Urothelium cell line (cell line): ENCODE results near the gene C8A.

Source experiments
- DNase-seq: peaks from one replicate; pipeline ENCODE4 v3.0.0; 2011; ENCODE audit warnings: low spot score, mixed read lengths
- FAIRE-seq: peaks from 2 replicates; lab custom pipeline; 2011; peaks lifted over from hg19 to GRCh38; lab: Jason Lieb, UNC

The C8A gene

DNA sequence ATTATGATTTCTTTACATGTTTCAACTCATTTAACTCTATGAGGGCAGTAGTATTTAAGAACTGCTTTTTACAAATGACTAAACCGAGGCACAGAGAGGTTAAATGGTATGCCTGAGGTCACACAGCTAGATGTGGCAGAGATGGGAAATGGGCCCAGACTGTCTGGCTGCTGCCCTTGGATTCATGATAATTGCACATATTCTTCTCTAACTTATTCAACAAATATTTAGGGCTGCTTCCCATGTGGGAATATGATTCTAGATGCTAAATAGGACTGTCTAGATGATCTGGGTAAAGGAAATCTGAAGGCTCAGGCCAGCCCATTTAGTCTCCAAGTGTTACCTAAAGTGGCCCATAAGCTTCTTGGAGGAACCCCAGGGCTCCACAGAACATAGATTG lies 26.2 kb downstream of the C8A start:
- DNase-seq (no peak), FAIRE-seq (no peak)

GRCh38 chr1:56881417-56881816 lies 26.8 kb downstream of the C8A start:
- FAIRE-seq (no peak), DNase-seq (no peak)

GRCh38 chr1:56890229-56890628 lies 35.6 kb downstream of the C8A start:
- DNase-seq (no peak), FAIRE-seq (no peak)

DNA sequence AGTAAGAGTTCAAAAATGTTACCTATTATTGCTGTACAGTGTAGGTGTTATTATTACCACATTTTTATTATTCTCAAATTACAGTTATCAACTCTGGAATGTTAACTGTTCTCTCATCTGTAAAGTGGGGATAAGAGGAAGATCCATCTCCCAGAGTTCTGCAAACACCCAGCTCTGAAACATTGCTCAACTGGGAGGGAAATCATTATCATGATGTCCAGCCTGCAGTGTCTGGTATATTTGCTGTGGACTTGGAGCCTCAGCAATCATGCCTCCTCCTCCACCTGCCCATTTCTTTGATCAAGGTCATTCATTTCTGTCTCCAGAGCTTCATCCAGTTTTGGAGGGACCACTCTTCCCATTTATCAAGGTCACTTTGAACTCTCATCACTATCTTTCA lies 39.4 kb downstream of the C8A start:
- no peak for FAIRE-seq
- DNase-seq, result no peak

- DNase-seq, result no peak
- no peak for FAIRE-seq
These were observed 42.8 kb downstream of the C8A start for GRCh38 chr1:56897150-56898004.

DNA sequence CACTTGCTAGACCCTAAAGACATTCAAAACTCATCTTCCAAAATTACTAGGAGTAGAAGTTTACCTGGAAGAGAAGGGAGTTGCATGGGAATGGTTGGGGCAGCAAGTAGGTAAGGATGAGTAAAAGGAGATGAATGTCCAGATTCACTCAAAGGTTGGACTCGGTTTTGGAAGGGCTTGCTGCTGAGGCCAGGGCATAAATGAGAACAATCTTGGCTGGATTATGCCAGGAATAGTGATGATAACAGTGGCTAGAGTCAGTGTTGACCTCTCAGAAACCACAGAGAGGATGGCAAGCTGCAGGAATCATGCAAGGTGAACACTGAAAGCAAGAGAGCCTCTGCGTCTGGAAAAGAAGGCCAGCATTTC lies 43.4 kb downstream of the C8A start:
- no peak for DNase-seq
- FAIRE-seq, result no peak

GRCh38 chr1:56898879-56899278 lies 44.3 kb downstream of the C8A start:
- DNase-seq, result no peak
- FAIRE-seq, result no peak

DNA sequence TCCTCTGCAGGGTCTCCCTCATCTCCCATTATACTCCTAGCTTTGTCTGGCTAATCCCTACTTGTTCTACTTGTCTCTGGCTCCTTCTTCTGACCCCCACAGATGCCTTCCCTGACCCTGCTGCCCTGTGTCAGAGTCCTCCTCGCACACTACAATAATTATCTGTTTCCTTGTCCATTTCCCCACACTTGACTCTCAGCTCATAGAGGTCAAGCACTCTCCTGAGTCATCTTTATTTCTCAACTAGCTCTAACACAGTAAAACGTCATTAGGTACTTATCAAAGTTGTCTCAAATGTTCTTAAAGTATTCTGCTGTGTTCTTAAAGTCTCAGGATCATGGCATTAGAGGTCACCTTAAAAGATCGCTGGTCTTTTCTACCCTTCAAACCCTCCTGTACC lies 47.1 kb downstream of the C8A start:
- no peak for FAIRE-seq

DNA sequence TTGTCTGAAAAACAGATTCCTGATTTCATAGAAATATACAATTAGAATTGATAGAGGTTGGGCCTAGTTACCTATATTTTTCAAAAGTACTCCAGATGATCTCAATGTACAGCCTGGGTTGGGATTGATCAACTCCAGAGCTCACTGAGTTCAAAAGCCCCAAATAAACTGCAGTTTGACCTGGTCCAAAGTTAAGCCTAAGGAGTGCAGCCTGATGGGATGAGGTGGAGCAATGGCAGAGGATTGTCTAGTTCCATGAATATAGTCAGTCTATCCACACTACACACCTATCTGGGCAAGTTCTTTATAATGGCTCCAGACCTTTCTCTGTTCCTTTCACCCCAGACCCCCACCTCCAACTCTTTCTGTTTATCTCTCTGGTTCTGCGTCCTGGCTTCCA lies 49.2 kb downstream of the C8A start:
- no peak for DNase-seq
- FAIRE-seq, result no peak

More for the DNA sequence above, 47.1 kb downstream of the C8A start:
- no peak for DNase-seq

- DNase-seq (no peak), FAIRE-seq (no peak)
These were observed 50.2 kb downstream of the C8A start for GRCh38 chr1:56904663-56905397.

GRCh38 chr1:56905667-56906066 lies 51.1 kb downstream of the C8A start:
- FAIRE-seq (no peak), DNase-seq (no peak)

DNA sequence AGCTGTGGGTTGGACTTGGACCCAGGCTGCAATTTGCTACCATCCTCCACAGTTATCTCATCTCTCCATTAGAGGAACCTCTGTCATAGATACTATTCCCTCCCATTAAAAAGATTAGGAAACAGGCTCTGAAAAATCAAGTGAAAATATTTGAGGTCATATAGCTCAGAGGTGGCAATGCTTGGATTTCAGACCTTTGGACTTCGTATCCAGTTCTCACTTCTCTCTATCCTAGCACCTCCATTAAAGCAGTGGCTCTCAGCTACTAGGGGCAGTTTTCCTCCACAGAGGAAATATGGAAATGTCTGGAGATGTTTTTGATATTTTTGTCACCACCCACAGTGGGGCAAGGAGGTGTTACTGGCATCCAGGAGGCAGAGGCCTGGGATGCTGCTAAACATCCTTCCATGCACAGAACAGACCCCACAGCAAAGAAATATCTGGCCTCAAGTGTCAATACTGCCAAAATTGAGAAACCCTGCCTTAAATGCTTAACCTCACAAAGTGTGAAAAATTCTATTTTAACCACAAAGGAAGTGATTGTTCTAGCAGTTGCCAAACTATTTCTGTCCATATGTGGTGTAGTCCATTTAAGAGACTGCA lies 54.1 kb downstream of the C8A start:
- DNase-seq (no peak), FAIRE-seq (no peak)

DNA sequence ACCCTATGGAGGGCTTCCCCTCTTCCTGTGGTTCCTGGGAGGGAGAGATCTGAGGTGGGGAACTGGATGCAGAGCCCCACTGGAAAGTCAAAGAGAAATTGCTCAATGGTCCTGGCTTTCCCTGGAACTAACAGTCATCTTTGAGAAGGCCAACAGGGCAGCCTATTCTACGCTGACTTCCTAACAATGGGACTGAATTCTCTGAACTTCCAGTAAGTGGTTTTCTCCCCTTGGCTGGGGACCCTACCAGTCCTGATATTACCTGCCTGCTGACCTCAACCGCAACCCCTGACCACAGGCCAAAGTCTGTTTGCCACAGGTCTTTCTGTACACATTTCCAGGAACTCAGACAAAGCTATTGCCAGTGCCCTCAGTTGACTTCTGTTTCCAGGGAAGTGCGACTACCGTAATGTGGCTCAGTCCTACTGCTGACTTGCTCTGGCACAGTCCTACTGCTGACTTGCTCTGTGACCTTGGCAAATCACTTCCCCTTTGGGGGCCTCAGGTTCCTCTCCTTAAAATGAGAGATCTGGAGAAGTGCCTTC lies 55.9 kb downstream of the C8A start:
- FAIRE-seq (no peak), DNase-seq (no peak)

- FAIRE-seq (no peak), DNase-seq (peak; percentile 16)
These were observed 56.7 kb downstream of the C8A start for GRCh38 chr1:56911098-56911938.

DNA sequence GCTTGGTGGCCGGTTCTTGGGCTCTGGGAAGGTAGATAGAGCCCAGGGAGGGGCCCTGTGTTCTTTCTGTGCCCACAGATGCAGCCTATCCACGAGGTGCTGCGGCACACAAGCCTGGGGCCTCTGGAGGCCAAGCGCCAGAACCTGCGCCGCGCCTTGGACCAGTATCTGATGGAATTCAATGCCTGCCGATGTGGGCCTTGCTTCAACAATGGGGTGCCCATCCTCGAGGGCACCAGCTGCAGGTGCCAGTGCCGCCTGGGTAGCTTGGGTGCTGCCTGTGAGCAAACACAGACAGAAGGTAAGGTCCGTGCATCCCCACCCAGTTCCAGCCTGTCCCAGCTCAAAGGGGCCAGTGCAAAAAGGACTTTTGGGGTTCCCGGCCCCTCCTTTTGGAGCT lies 57.7 kb downstream of the C8A start:
- FAIRE-seq, result no peak
- DNase-seq, result no peak

- no peak for FAIRE-seq
- no peak for DNase-seq
These were observed 61.4 kb downstream of the C8A start for GRCh38 chr1:56915960-56916359.

- DNase-seq (no peak), FAIRE-seq (no peak)
These were observed 62.0 kb downstream of the C8A start for GRCh38 chr1:56916630-56917029.

- DNase-seq (no peak), FAIRE-seq (no peak)
These were observed 62.8 kb downstream of the C8A start for GRCh38 chr1:56917356-56917755.

DNA sequence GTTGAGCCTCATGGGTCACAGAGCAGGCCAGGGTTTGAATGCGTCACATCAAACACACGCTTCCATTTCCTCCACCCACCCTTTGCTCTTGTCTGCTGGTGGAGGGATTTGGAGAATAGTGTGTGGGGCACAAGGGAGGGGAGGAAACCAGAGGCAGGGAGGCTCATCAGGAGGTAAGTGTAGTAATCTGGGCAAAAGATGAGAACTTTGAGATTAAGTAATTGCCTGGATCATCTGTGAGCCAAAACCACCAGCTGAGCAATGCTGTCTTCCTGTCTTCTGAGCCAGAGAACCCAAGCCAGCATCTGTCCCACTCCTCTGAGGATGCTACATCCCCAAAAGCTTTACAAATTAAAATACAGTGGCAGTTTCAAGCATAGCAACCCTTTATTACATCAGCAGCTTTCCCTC lies 66.0 kb downstream of the C8A start:
- FAIRE-seq, result no peak
- no peak for DNase-seq

- no peak for FAIRE-seq
- no peak for DNase-seq
These were observed 66.9 kb downstream of the C8A start for GRCh38 chr1:56921479-56921878.

DNA sequence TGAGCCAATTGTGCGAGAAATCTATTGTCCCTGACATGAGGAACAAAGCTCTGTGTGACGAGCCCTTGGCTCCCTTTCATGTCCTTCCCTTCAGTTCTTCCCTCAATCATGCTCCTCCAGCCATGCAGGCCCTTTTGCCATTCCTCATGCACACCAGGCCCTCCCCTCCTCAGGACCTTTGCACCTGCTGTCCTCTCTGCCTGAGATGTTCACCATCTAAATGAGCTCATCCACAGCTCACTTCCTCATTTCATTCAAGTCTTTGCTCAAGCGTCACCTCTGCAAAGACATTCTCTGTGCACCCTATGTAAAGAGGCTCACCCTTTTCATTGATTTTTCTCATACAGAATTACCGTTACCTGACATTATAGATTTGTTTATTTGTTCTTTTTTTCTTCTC lies 67.5 kb downstream of the C8A start:
- FAIRE-seq (no peak), DNase-seq (no peak)
